GM12878 (cell line): ENCODE results near the gene ETV6. TPM values are rescaled to one million over a fixed set of nuclear protein-coding genes. Genes with fewer than 3 reads are reported as not detected.
A peak's percentile ranks its signal among the peaks of the same experiment; 100 is the strongest.

Experiments
- BCL3 ChIP-seq: IDR thresholded peaks from 2 replicates; pipeline ENCODE4 v1.6.1; 2011; ENCODE audit warnings: borderline replicate concordance, low read depth, mild to moderate bottlenecking, moderate library complexity, low read length; ENCODE audit not compliant: insufficient read depth, poor library complexity, severe bottlenecking
- BRCA1 ChIP-seq: IDR thresholded peaks from 2 replicates; pipeline ENCODE4 v1.6.1; 2011; ENCODE audit warnings: low read depth, low read length, improper control_type of control experiment
- CBFB ChIP-seq: IDR thresholded peaks from 2 replicates; pipeline ENCODE4 v1.6.1; 2016; ENCODE audit warnings: antibody characterized with exemption, low read depth
- CUX1 ChIP-seq: IDR thresholded peaks from 2 replicates; pipeline ENCODE4 v1.6.1; 2012; ENCODE audit warnings: improper control_type of control experiment, low read depth, low read length; ENCODE audit not compliant: insufficient replicate concordance
- E2F8 ChIP-seq: fragments of 450-650 bp; IDR thresholded peaks from 2 replicates; pipeline ENCODE4 v1.6.1; 2018; ENCODE audit warnings: mild to moderate bottlenecking, low read depth, moderate library complexity; ENCODE audit not compliant: partially characterized antibody
- IRF3 ChIP-seq: fragments of 450-650 bp; IDR thresholded peaks from 2 replicates; pipeline ENCODE4 v1.6.1; 2014; ENCODE audit warnings: mild to moderate bottlenecking
- JUND ChIP-seq: IDR thresholded peaks from 2 replicates; pipeline ENCODE4 v1.6.1; 2012; ENCODE audit warnings: low read depth, mild to moderate bottlenecking, low read length, improper control_type of control experiment, moderate library complexity
- MEF2B ChIP-seq: fragments of 450-650 bp; IDR thresholded peaks from 2 replicates; pipeline ENCODE4 v1.6.1; 2018; ENCODE audit warnings: mild to moderate bottlenecking, moderate library complexity; ENCODE audit not compliant: partially characterized antibody, poor library complexity, severe bottlenecking
- MTA2 ChIP-seq: fragments of 450-650 bp; IDR thresholded peaks from 2 replicates; pipeline ENCODE4 v1.6.1; 2016; ENCODE audit warnings: low read depth, mild to moderate bottlenecking, moderate library complexity
- MYC ChIP-seq: IDR thresholded peaks from 2 replicates; pipeline ENCODE4 v1.6.1; 2011; ENCODE audit warnings: mild to moderate bottlenecking, low read length, moderate library complexity, inconsistent platforms; ENCODE audit not compliant: insufficient read depth, insufficient replicate concordance, insufficient read length, severe bottlenecking
- NFIC ChIP-seq: IDR thresholded peaks from 2 replicates; pipeline ENCODE4 v1.6.1; 2012; ENCODE audit warnings: low read depth, mild to moderate bottlenecking, inconsistent platforms, low read length, moderate library complexity
- PML ChIP-seq: IDR thresholded peaks from 2 replicates; pipeline ENCODE4 v1.6.1; 2012; ENCODE audit warnings: low read length, inconsistent platforms
- RFX5 ChIP-seq: IDR thresholded peaks from 2 replicates; pipeline ENCODE4 v1.6.1; 2011; ENCODE audit warnings: low read depth, low read length, improper control_type of control experiment
- SMARCA5 ChIP-seq: fragments of 450-650 bp; IDR thresholded peaks from 2 replicates; pipeline ENCODE4 v1.6.1; 2017; ENCODE audit warnings: mild to moderate bottlenecking
- SPI1 ChIP-seq: IDR thresholded peaks from 2 replicates; pipeline ENCODE4 v1.6.1; 2011; ENCODE audit warnings: low read depth, mild to moderate bottlenecking, low read length, moderate library complexity, borderline replicate concordance; ENCODE audit not compliant: insufficient read depth
- STAT1 ChIP-seq: fragments of 450-650 bp; conservative IDR thresholded peaks from 2 replicates; pipeline ENCODE4 v1.6.1; 2014; ENCODE audit warnings: antibody characterized with exemption, mild to moderate bottlenecking
- STAT3 ChIP-seq: IDR thresholded peaks from 2 replicates; pipeline ENCODE4 v1.6.1; 2011; ENCODE audit warnings: low read depth, low read length, improper control_type of control experiment
- USF2 ChIP-seq: IDR thresholded peaks from 2 replicates; pipeline ENCODE4 v1.6.1; 2011; ENCODE audit warnings: low read depth, low read length, improper control_type of control experiment, borderline replicate concordance
- polyA plus RNA-seq, 11 experiments: library from polyadenylated mRNA; depleted of rRNA in 4 of 11; unstranded in 6 of 11; stranded (reverse) in 5 of 11; fragments of >200 nt; fragmentation: Nextera tagmentation in 4 of 11; fragmentation: Illumina TruSeq in 1 of 11; extraction: Ambion mirVana in 4 of 11; extraction: Trizol in 1 of 11; gene quantifications; 1 replicate in 1 of 11; 2 replicates in 10 of 11; pipeline versions ENCODE4 v1.2.1 to v1.2.3, GENCODE V29; 2011 to 2016; ENCODE audit warnings: inconsistent platforms in 2 of 11, missing spikeins in 2 of 11, low read depth in 1 of 11
- total RNA-seq, 4 experiments: library from RNA; depleted of rRNA in 3 of 4; stranded (reverse); fragments of >200 nt in 3 of 4; fragmentation: Illumina TruSeq in 1 of 4; extraction: Trizol in 1 of 4; gene quantifications; 2 replicates each; pipeline versions ENCODE4 v1.2.1 to v1.2.3, GENCODE V29; 2013 to 2021

Gene ETV6
- total and polyA plus RNA-seq, 10 of the 15 experiments (the other 5 are each of a cell fraction or from before 2014, with no cell fraction given): 6.6 to 74.8 (median 24.6) TPM

GRCh38 chr12:11717519-11717961, 68.1 kb downstream of the ETV6 start (continued):
- TF ChIP-seq CBFB (no peak), STAT3 (no peak), MTA2 (peak; percentile 79; the same call in 1 of the 2 replicates), IRF3 (no peak), BRCA1 (no peak), USF2 (no peak; the same call in 1 of the 2 replicates), BCL3 (peak; percentile 83), SMARCA5 (no peak), STAT1 (no peak), MEF2B (peak; percentile 82), NFIC (peak; percentile 52; the same call in 1 of the 2 replicates), PML (no peak), E2F8 (no peak), SPI1 (no peak), MYC (no peak), RFX5 (no peak), JUND (peak; percentile 81; the same call in 1 of the 2 replicates), CUX1 (peak; percentile 73)
